SW480 (cell line): ENCODE data around the gene SIK2.
"Not testable (repeated sequence)": the region's sequence is repeated elsewhere in the genome, so short reads cannot be mapped to it uniquely, and the experiment has no call there.

Source experiments
- DNase-seq: peaks from one replicate; pipeline ENCODE4 v3.0.0-alpha.2; 2016; ENCODE audit warnings: low spot score

SIK2 gene

DNA sequence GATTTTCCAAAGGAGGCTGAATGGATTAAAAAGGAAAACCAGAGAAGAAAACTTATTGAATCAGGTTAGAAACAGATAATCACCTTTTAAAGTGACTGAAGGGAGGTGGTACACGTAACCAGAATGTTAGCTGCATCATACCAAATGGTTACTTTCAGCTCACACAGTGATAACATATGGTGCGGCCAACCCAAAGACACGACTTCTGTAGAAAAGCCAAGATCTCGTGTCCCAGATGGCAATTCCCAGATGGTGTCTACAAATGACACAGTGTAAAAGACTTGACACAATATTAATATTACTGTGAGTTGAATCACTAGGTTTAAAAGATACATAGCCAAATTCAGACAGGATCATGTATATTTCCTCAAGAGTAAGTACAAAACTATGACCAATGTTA lies 158.8 kb downstream of the SIK2 start:
- DNase-seq: no peak

DNA sequence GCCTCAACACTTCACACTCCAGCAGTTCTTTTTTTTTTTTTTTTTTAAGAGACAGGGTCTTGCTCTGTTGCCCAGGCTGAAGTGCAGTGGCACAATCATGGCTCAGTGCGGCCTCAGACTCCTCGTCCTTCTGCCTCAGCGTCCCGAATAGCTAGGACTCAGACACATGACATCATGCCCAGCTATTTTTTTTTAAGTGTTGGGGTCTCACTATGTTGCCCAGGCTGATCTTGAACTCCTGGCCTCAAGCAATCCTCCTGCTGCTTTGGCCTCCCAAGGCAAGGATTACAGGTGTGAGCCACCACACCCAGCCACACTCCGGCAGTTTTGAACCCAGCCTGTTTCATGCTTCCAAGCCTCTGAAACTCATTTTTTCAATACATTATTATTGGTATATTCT lies 160.3 kb downstream of the SIK2 start:
- DNase-seq: no peak

DNA sequence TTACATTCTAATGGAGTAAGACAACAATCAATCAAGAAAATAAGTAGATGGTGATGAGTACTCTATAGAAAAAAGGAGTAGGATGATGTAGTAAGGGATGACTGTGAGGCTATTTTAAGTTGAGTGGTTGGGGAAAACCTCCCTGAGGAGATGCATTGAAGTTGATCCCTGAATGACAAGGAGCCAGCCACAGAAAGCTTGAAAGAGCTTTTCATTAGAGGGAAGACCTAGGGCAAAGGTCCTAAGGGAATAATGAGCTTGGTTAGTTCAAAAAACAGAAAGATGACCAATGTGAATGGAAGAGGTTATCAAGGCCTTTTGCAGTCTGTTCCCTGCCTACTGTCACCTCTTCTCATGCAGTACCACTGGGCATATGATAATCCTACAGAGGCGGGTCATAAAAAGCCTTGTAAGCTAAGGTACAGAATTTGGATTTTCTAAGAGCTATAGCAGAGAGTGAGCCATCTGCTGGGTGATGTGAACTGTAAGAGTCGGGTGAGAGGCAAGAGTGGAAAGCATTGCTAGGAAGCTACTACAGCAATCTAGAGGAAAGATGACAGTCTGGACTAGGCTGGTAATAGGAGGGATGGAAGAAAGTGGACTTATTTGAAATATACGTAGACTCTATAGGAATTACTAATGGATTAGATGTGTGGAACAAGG lies 160.9 kb downstream of the SIK2 start:
- no peak for DNase-seq

DNA sequence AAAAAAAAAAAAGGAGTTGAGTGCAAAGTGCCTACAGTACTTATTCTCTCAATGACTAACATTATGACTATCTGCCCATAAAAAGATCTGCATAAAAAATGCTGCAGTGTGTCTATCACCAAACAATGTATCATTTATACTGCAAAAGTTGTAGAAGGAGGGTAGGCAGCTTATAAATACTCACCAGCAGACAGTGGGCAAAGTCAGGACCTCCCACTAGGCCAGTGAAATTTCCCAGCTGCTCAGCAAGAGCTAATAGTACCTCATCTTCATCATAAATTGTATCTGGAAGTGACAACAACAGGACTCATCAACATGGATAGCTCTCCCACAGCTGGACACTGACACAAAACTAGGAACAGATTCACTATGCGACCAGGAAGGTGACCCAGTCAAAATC lies 162.4 kb downstream of the SIK2 start:
- DNase-seq: no peak

DNA sequence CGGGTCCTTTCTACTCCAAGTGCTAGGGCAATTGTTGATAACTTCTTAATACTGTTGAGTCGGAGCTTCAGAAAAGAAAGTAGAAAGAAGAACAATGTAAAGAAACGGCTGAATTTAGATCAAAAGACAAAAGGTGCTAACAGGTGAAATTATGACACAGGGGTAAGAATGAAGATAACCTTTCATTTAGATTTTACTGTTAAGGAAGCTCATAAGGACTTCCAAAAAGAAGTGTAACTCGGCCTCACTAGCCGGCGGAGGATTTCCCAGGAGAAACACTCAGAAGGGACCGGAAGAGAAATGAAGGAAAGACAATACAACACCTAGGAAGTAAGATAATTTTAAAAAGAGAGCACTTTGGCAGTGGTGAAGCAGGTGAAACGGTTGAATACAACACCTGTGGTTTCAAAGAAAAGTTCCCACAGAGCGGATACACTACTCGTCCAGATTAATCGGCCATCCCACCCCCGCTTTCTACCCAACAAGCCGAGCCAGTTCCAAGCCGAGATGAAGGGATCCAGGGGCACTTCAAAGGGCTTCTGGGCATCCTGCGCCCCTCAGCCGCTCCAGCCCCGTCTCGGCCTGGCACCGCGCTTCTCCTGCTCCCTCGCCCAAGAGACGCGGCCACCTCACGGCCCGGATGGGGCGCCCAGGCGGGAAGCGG lies 163.2 kb downstream of the SIK2 start:
- DNase-seq: peak; percentile 27

DNA sequence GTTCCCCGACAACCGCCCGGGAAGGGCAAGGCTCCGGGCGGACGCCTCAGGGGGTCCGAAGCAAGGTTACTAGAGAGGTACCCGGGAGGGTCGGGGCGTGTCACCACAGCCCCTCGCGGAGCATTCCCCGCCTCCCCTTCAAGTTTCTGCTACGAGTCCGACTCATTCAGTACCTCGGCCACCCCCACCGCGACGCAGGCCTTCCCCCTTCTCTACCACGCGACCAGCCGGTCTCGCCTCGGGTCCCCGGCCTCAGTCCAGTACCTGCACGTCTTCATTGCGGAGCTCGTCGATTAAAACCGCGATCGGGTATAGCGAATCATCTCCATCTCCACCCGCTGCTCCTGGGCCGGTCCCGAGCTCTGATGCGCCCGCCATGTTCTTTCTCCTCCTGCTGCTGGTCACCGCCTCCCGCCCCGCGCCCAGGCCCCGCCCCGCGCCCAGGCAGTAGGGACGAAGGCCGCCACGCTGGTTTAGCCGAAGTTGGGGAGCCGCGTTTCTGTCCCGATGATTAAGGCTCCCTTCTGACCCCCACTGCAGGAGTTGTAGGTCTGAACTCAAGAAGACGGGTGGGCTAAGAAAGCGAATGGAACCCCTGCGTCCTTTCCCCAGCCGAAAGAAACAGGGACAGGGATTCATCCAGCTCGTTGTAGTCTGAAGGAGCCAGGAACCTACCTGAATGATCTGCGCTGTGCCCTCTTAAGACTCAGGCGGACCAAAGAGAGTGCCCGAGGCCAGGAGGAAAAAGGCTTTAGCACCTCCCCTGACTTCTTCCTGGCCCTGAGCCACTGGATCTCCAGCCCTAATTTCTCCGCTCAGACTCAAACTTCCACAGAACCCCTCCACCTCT lies 164.0 kb downstream of the SIK2 start, which contains the start of gene PPP2R1B:
PPP2R1B (minus strand) TSS at position 406 of the 850 bp plus-strand sequence; CDS start at position 378, 28 bp downstream.
- DNase-seq: peak; percentile 81

DNA sequence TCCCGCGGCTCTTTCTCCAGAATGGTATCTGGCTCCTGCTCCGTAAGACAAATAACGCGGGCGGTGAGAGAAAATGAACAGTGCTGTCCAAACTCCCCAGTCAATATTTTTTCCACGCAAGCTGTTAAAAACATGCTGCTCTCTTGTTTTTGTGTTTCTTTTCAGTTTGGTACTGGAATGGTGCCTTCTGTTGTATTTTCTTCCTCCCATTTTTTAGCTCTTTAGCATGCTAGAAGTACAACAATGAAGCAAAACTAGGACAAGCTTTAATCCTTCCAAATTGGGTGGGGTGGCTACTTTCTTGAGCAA lies 164.5 kb downstream of the SIK2 start:
- no peak for DNase-seq

DNA sequence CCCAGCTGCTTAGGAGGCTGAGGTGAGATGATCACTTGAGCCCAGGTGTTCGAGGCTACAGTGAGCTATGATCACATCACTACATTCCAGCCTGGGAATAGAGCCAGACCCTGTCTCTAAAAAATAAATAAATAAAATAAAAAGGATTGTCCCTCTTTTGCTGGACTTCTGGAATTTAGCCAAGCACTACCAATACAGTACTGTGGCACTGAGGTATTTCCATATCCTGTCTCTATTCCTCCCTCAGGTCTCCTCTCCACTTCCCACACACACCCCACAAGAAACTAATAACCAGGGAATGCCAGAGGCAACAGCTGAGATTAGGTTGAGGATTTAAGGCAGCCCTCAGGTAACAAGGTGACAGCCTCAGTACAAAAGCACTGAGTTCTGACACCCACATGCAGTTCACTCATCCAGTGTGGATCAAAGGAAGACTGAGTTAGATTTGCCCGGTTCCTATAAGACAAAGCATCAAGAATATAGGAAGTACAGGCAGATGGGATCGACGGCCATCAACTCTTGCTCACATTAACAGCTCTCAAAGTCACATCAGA lies 168.4 kb downstream of the SIK2 start:
- no peak for DNase-seq

DNA sequence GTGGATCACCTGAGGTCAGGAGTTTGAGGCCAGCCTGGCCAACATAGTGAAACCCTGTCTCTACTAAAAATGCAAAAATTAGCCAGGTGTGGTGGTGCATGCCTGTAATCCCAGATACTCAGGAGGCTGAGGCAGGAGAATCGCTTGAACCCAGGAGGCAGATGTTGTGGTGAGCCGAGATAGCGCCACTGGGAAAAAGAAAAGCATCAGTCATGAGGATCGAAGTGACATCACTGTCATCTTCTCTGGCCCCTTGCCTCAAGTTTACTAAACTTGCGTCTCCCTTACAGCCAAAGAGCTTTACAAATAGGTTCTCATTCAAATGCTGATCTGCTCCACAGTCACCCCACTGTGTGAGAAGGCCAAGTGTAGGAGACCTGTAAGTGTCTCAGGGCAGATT lies 169.0 kb downstream of the SIK2 start:
- DNase-seq: not testable (repeated sequence)

DNA sequence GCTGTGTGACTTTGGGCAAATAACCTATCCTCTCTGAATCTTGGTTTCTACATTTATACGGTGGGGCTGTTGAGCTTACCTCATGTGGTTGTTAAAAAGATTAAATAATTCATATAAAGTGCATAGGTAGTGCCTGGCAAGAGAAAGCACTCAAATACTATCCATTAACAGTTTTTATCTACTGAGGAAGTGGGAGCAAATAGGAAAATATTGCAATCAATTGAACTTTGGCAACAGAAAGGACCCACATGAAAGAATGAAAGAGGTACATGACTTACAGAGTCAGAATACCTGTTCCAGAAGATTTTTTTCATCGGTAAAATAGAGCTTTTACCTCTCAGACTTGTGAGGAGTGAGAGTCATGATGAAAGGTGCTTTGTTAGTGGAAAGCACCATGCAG lies 170.3 kb downstream of the SIK2 start:
- DNase-seq: no peak

DNA sequence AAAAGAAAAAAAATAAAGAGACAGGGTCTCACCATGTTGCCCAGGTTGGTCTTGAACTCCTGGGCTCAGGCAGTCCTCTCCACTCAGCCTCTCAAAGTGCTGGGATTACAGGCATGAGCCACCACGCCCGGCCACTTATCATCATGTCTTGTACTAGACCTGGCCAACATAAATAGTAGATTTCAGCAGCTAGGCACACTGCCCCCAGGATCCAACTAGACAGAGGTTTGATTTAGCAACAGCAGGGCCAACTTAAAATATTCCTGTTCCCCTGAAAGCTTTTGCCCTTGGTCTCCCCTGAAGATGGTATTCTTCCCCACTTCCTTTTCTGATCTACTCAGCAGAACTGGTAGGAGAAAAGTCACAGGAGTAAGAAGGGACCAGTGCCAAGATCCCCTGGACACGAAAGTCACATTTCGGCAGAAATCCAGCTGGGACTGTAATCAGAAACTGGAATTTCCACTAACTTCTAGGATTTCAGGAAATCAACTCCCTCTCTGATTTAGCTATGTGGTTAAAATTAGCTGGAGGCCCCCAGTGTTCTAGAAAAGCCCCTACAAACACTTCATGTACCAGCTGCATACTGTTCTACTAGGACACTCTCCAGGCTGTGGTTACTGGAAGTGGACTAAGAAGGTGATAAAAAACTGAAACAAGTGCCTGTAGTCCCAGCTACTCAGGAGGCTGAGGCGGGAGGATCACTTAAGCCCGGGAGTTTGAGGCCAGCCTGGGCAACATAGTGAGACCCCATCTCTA lies 172.9 kb downstream of the SIK2 start:
- DNase-seq: no peak

DNA sequence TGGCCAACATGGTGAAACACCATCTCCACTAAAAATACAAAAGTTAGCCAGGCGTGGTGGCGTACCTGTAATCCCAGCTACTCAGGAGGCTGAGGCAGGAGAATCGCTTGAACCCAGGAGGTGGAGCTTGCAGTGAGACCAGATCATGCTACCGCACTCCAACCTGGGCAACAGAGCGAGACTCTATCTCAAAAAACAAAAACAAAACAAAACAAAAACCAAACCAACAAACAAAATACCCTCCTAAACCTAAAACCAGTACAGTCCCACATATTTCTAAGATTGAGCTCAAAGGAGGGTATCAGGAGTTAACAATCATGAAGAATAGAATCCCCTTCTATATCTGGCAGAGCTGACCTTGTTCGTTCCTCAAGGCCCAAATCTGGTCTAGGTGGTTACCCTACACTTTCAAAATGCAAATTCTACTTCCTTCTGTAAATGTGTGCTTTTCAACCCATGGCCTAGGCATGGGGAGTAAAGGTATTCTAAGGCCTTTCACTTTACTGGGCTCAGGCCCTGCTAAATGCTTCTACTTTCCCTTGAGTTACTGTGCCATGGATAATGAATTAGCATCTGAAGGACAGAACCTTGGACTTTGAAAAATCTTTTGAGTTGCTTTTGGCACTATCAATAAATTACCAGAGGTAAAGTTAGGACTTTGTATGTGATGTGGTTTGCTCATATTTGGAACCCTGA lies 174.3 kb downstream of the SIK2 start:
- no peak for DNase-seq

DNA sequence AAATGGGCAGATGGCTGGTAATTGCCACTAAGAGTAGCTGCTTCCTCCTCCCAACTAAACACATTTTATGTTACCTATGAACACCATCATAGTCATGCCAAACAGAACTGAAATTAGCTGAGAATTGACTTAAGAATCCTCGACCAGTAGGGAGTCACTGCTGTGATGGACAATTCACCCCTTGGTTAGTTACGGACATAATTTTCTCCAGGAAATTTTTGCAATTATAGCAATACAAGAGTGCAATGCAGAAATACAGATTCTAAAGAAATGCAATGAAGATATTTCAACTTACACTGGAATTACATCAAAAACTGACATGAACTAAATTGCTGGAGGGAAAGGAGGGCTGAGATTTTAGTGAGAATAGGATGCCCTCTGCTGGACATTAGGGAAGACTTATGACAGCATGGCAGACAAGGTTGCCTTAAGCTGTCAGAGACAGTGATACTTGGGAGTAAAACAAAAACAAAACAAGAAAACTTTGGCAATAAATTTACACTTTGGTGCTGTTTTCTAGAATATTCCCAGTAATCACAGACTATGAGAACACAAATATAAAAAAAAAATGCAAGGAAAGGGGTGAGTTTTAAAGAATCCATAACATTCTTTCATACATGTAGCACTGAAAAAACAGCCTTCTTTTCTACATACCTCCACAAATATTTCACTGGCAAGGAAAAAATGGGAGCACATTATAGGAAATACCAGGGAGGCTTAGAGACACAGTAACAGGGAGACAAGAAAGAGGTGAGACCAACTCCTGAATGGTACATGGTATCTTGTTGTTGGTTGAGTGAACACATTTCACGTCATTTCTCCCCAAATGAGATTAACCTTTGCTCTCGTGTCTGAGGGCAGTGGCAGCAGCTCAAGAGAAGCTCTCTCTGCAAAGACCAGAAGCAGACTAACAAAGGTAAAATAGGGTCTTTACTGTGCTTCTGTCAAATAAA lies 175.1 kb downstream of the SIK2 start:
- peak; percentile 74 for DNase-seq

DNA sequence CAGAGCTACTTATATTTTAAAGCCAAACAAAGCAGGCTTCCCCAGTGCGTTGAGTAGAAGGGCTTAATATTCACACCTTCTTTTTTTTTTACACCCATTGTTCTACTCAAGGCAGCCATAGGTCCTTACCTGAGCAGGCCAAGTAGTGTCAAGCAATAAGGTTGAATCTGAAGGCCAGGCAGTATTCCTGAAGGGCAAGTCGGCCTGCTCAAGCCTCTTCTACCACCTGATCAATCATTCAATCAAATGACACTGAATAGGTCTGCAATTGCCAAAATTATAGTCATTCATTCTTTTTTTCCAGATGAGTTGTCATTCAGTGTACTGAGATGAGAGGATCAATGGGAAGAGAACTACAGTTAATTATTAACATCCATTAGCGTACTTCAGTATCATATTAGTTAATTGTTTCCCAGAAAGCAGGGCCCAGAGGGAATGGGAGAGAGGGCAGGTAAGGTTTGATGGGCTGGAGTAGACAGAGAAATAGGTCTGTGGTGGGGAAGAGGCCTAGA lies 175.9 kb downstream of the SIK2 start:
- DNase-seq: no peak

DNA sequence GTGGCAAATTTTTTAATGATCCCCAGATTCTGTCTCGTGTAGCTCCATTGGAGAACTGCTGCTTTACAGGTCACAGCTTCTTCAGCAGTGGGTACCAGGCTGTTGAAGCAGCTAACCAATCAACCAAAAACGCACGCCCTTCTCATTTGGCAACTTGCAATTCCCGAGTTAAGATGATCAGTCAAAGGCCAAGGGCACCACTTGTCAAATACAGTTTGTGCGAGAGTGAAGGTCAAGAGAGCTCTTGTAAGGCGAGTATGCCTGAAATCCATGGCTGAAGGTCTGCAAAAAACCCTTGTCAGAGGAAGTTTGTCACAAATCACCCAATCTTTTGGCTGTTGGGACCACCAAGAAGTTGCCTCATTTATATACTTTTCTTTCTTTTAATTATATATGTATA lies 176.9 kb downstream of the SIK2 start:
- no peak for DNase-seq
